ENCODE measurements around the gene USB1. TPM values are rescaled to one million over a fixed set of nuclear protein-coding genes. Genes with fewer than 3 reads are reported as not detected.

USB1 gene
- total RNA-seq, 1 experiment from 2014 or later = 73.1 TPM

GRCh38 chr16:57999366-57999970 lies 1.7 kb upstream of the USB1 start:
- Histone ChIP-seq H2AFZ (ENCODE audit: low read depth, low read length, poor library complexity, severe bottlenecking) (no peak overlapping the region), H3K4me1 (ENCODE audit: control insufficient read depth in 1 of 2, insufficient read depth in 2 of 2, low read length in 2 of 2) (peaks cover 18 to 38% of the 10 kb centered on the region in 2 experiments; a peak in 3 of 4 replicates), H3K79me2 (ENCODE audit: insufficient read depth, low read length) (peaks cover 9% of the 10 kb centered on the region), H3K9ac (ENCODE audit: low read length) (peak overlapping the region; percentile 74), H3K9me2 (ENCODE audit: insufficient read depth) (no peaks in the 10 kb centered on the region), H3K27ac (ENCODE audit: low read depth, low read length) (peak overlapping the region; percentile 77), H4K20me1 (ENCODE audit: insufficient read depth) (no peaks in the 10 kb centered on the region), H3K36me3 (ENCODE audit: control insufficient read depth in 1 of 2, insufficient read depth in 2 of 2, low read length in 2 of 2) (peaks cover 9 to 11% of the 10 kb centered on the region in 2 experiments; a peak in 3 of 4 replicates), H3K4me2 (ENCODE audit: low read length) (peak overlapping the region; percentile 99), H3K4me3 (replicated peaks in 1 of 2; ENCODE audit: low read depth in 1 of 2, low read length in 2 of 2) (peak overlapping the region; percentile 83 to 85), H3K9me3 (ENCODE audit: control insufficient read depth in 1 of 2, insufficient read depth in 1 of 2, low read depth in 1 of 2, low read length in 2 of 2) (no peaks in the 10 kb centered on the region), H3K27me3 (ENCODE audit: insufficient read depth, low read length) (no peaks in the 10 kb centered on the region)
- no TSS peak for BruUV-seq (replicated peaks)
- ATAC-seq (no peak), DNase-seq (ENCODE audit: low read depth, low spot score) (no peak)
- TF ChIP-seq SP1 (IDR thresholded peaks at IDR 0.05; ENCODE audit: low read depth) (no peak), CEBPB (IDR thresholded peaks at IDR 0.05; ENCODE audit: low read depth) (no peak)
- ChIA-PET CTCF (interaction anchor here (1.1 to 1.4 kb wide), 2 partner anchors 100 to 408 kb away, joined by 3 to 4 read pairs; no protein-coding TSS in a partner anchor), POLR2A (no interaction called here), RAD21 (ENCODE audit: low non-redundant PET in 1 of 2, low total read pairs in 2 of 2, uncharacterized antibody in 2 of 2, unreplicated experiment in 2 of 2) (no interaction called here)
- intact Hi-C loops (cut with micrococcal nuclease) = no loop called here

- H3K4me2 ChIP-seq (ENCODE audit: low read length) = peak within 1 kb of the TSS; percentile 99
- H4K20me1 ChIP-seq (ENCODE audit: insufficient read depth) = no peaks in the 10 kb centered on the region
- TF ChIP-seq ZFX (IDR thresholded peaks at IDR 0.05) (peak; percentile 100), CEBPB (IDR thresholded peaks at IDR 0.05; ENCODE audit: low read depth) (no peak), POLR2AphosphoS5 (IDR thresholded peaks at IDR 0.05; ENCODE audit: low read depth, low read length) (peak; percentile 60), ATF3 (IDR thresholded peaks at IDR 0.05) (no peak)
- RAD21 ChIA-PET (ENCODE audit: low non-redundant PET in 1 of 2, low total read pairs in 2 of 2, uncharacterized antibody in 2 of 2, unreplicated experiment in 2 of 2) = no interaction called here
- DNase-seq (ENCODE audit: low read depth, low spot score) (no peak), ATAC-seq (peak; percentile 24)
- CTCF ChIA-PET = interaction anchor here (0.8 to 1.4 kb wide), 5 partner anchors 14 to 409 kb away, joined by 3 to 5 read pairs (median 4); no protein-coding TSS in a partner anchor
- H3K9me3 ChIP-seq (ENCODE audit: control insufficient read depth in 1 of 2, insufficient read depth in 1 of 2, low read depth in 1 of 2, low read length in 2 of 2) = no peaks in the 10 kb centered on the region
- H3K79me2 ChIP-seq (ENCODE audit: insufficient read depth, low read length) = peaks cover 13% of the 10 kb centered on the region
- intact Hi-C loops (cut with micrococcal nuclease) = loop anchor here (10.0 kb wide), 1 partner anchor 275 kb away; no protein-coding TSS in a partner anchor
- POLR2A ChIA-PET = no interaction called here
- no TSS peak for BruUV-seq (replicated peaks)
- peaks cover 18 to 32% of the 10 kb centered on the region in 2 experiments; a peak in 3 of 4 replicates for H3K4me1 ChIP-seq (ENCODE audit: control insufficient read depth in 1 of 2, insufficient read depth in 2 of 2, low read length in 2 of 2)
- peak within 1 kb of the TSS; percentile 74 for H3K9ac ChIP-seq (ENCODE audit: low read length)
- H3K9me2 ChIP-seq (ENCODE audit: insufficient read depth) = no peaks in the 10 kb centered on the region
- H2AFZ ChIP-seq (ENCODE audit: low read depth, low read length, poor library complexity, severe bottlenecking) = peak within 1 kb of the TSS; percentile 78
- peaks cover 11 to 12% of the 10 kb centered on the region in 2 experiments; a peak in 3 of 4 replicates for H3K36me3 ChIP-seq (ENCODE audit: control insufficient read depth in 1 of 2, insufficient read depth in 2 of 2, low read length in 2 of 2)
- no peaks in the 10 kb centered on the region for H3K27me3 ChIP-seq (ENCODE audit: insufficient read depth, low read length)
- peak within 1 kb of the TSS; percentile 87 for H3K27ac ChIP-seq (ENCODE audit: low read depth, low read length)
- H3K4me3 ChIP-seq (replicated peaks in 1 of 2; ENCODE audit: low read depth in 1 of 2, low read length in 2 of 2) = peak within 1 kb of the TSS; percentile 83 to 85
These were observed 1.1 kb upstream of the USB1 start, which contains the start of gene ZNF319 for GRCh38 chr16:57999971-58000705. TSS of gene ZNF319 (minus strand) at chr16:58000672. CDS start at chr16:57998265, 2,407 bp downstream.

Measured in HCT116 (cell line).